HG02884 (cell line): ENCODE data around the gene SLC16A12.
"Not testable (repeated sequence)": the region's sequence is repeated elsewhere in the genome, so short reads cannot be mapped to it uniquely, and the experiment has no call there.

Experiments used
- ATAC-seq: cut with Tn5 transposase; IDR thresholded peaks from one replicate; pipeline ENCODE4 v1.9.1; 2021; ENCODE audit warnings: mild to moderate bottlenecking, moderate library complexity; ENCODE audit not compliant: unreplicated experiment

SLC16A12 gene

GRCh38 chr10:89474452-89474851, 60.9 kb downstream of the SLC16A12 start:
- no peak for ATAC-seq

- ATAC-seq: no peak
Observed at GRCh38 chr10:89471110-89471809, 64.1 kb downstream of the SLC16A12 start.

GRCh38 chr10:89470628-89471027, 64.8 kb downstream of the SLC16A12 start:
- ATAC-seq: no peak

GRCh38 chr10:89469517-89469916, 65.9 kb downstream of the SLC16A12 start:
- no peak for ATAC-seq

GRCh38 chr10:89468191-89468965, 67.0 kb downstream of the SLC16A12 start:
- no peak for ATAC-seq

GRCh38 chr10:89466599-89467035, 68.8 kb downstream of the SLC16A12 start:
- no peak for ATAC-seq

- no peak for ATAC-seq
Observed at GRCh38 chr10:89465196-89465595, 70.2 kb downstream of the SLC16A12 start.

GRCh38 chr10:89463846-89464537, 71.4 kb downstream of the SLC16A12 start:
- no peak for ATAC-seq

GRCh38 chr10:89458784-89459183, 76.6 kb downstream of the SLC16A12 start:
- ATAC-seq: no peak

GRCh38 chr10:89458291-89458690, 77.1 kb downstream of the SLC16A12 start:
- ATAC-seq: no peak

- ATAC-seq: no peak
Observed at GRCh38 chr10:89454561-89455347, 80.6 kb downstream of the SLC16A12 start.

- ATAC-seq: no peak
Observed at GRCh38 chr10:89452193-89452592, 83.2 kb downstream of the SLC16A12 start.

- no peak for ATAC-seq
Observed at GRCh38 chr10:89450901-89451300, 84.5 kb downstream of the SLC16A12 start.

GRCh38 chr10:89444819-89445218, 90.6 kb downstream of the SLC16A12 start:
- ATAC-seq: not testable (repeated sequence)

- no peak for ATAC-seq
Observed at GRCh38 chr10:89442289-89442688, 93.1 kb downstream of the SLC16A12 start.

- no peak for ATAC-seq
Observed at GRCh38 chr10:89440226-89441009, 95.0 kb downstream of the SLC16A12 start.

- ATAC-seq: no peak
Observed at GRCh38 chr10:89438525-89438924, 96.9 kb downstream of the SLC16A12 start.

- ATAC-seq: no peak
Observed at GRCh38 chr10:89431977-89432376, 103.4 kb downstream of the SLC16A12 start.

- no peak for ATAC-seq
Observed at GRCh38 chr10:89428877-89429276, 106.5 kb downstream of the SLC16A12 start.

- ATAC-seq: no peak
Observed at GRCh38 chr10:89427629-89428028, 107.8 kb downstream of the SLC16A12 start.
